Tibial nerve (tissue), 4 donors: ENCODE measurements around the gene SF1. TPM values are rescaled to one million over a fixed set of nuclear protein-coding genes. Genes with fewer than 3 reads are reported as not detected.

ENCODE experiments used
- DNase-seq, 2 donors: peaks; one replicate each; pipeline ENCODE4 v3.0.0-alpha.2; 2019; ENCODE audit warnings: low spot score in 2 of 2
- H3K27ac ChIP-seq, 4 donors: fragments of 200-600 bp; sonication (generic) in 3 of 4; one replicate each; pipeline ENCODE4 v1.5.1; 2017 to 2019; ENCODE audit warnings: mild to moderate bottlenecking in 1 of 4
- H3K27me3 ChIP-seq, 2 donors: fragments of 200-600 bp; sonication (generic) in 1 of 2; one replicate each; pipeline versions ENCODE4 v1.5.1 to v1.6.0; 2017 to 2019
- H3K36me3 ChIP-seq, 3 donors: fragments of 200-600 bp; sonication (generic); one replicate each; pipeline ENCODE4 v1.5.1; 2018 to 2019
- H3K4me1 ChIP-seq, 4 donors: fragments of 200-600 bp; sonication (generic) in 3 of 4; one replicate each; pipeline ENCODE4 v1.5.1; 2017 to 2019
- H3K4me3 ChIP-seq, 4 donors: fragments of 200-600 bp; sonication (generic) in 3 of 4; one replicate each; pipeline ENCODE4 v1.5.1; 2017 to 2019; ENCODE audit warnings: mild to moderate bottlenecking in 1 of 4, moderate library complexity in 1 of 4
- H3K9me3 ChIP-seq, 4 donors: fragments of 200-600 bp; sonication (generic) in 3 of 4; one replicate each; pipeline ENCODE4 v1.5.1; 2017 to 2019
- CTCF ChIP-seq, 5 experiments: fragments of 200-600 bp in 3 of 5; fragments of 450-650 bp in 2 of 5; sonication (generic) in 3 of 5; IDR thresholded peaks; one replicate each; pipeline ENCODE4 v1.5.1; 2016 to 2019; ENCODE audit warnings: antibody characterized with exemption in 5 of 5, mild to moderate bottlenecking in 3 of 5, moderate library complexity in 2 of 5
- EP300 ChIP-seq, 2 donors: sonication (generic); formaldehyde crosslinking; IDR thresholded peaks; one replicate each; pipeline ENCODE4 v1.6.1; 2017; ENCODE audit warnings: antibody characterized with exemption in 2 of 2, mild to moderate bottlenecking in 1 of 2
- POLR2A ChIP-seq, 2 donors: fragments of 450-650 bp; IDR thresholded peaks; one replicate each; pipeline ENCODE4 v1.6.1; 2017; ENCODE audit warnings: antibody characterized with exemption in 2 of 2, mild to moderate bottlenecking in 2 of 2, moderate library complexity in 2 of 2
- WGBS, 2 donors: methylation state at CpG; one replicate each; pipeline ENCODE4 v1.1.5; 2018; 5-methylcytosine and 5-hydroxymethylcytosine counted together
- total RNA-seq, 4 donors: library from RNA; depleted of rRNA; stranded (reverse); fragments of >200 nt; gene quantifications; one replicate each; pipeline ENCODE4 v1.1.0, GENCODE V29; 2016

The SF1 gene
- total RNA-seq, 4 donors from 2014 or later = 368 to 416 (median 372) TPM

DNA sequence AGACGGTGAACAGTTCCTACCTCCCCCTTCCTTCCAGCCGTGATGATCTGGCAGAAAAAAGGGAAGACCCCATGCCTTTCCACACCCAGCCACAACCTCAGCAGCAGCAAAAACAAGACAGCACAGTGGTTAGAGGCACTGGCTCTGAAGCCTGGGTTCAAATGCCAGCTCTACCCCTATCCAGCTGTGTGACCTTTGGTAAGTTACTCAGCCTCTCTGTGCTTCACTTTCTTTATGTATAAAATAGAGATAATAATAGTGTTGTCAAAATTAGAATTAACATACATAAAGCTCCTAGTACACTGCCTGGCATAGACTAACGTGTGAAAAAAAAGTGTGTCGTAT, 59.6 kb downstream of the SF1 start:
- H3K27me3 ChIP-seq = peaks cover 0 to 92% of the 10 kb centered on the region in 2 donors
- WGBS, 2 donors = 60 to 63% methylated on average over 4 of the region's 4 CpGs

DNA sequence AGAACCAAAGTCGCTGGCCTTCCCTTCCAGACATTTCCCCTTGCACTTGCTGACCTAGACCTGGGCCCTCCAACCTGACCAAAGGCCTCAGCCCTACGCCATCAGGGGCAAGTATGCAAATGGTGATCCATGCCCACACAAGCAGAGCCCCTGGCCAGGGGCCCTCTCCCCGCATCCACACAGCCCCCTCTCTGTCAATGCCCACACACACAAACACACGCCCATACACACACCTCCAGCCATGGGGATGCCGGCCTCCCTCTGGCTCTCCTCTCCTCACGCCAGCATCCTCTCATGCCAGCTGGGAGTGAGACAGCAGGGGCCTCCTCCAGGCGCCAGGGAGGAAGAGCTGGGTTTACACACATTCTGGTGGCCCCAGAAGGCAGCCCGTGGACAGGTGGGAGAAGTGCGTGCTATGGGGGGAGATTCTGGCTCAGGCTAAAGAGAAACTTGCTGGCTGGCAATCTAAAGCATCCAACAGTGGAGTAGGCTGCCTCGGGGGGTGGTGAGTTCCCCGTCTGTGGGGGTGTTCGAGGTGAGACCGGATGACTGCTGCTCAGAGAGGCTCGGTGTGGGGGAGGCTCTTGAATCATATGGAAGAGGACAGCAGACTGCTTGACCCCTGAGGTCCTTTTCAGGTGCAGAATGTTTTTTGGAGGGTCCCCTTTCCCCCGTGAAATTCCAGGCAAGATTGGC, 60.1 kb downstream of the SF1 start:
- H3K4me3 ChIP-seq = no peak overlapping the region
- WGBS, 2 donors = 71 to 84% methylated on average over 15 of the region's 15 CpGs
- DNase-seq = no peak
- no peaks in the 10 kb centered on the region for H3K9me3 ChIP-seq
- peaks cover 0 to 93% of the 10 kb centered on the region in 2 donors for H3K27me3 ChIP-seq
- H3K4me1 ChIP-seq = peaks cover 0 to 9% (median under 1%) of the 10 kb centered on the region in 4 donors
- TF ChIP-seq EP300 (IDR thresholded peaks at IDR 0.05) (no peak), CTCF (IDR thresholded peaks at IDR 0.05) (no peak), POLR2A (IDR thresholded peaks at IDR 0.05) (no peak)
- no peak overlapping the region for H3K27ac ChIP-seq
- no peaks in the 10 kb centered on the region for H3K36me3 ChIP-seq

More for the DNA sequence above, 59.6 kb downstream of the SF1 start:
- Histone ChIP-seq H3K27ac (no peak overlapping the region), H3K4me1 (peaks cover 0 to 10% (median 3%) of the 10 kb centered on the region in 4 donors), H3K9me3 (no peaks in the 10 kb centered on the region), H3K36me3 (no peaks in the 10 kb centered on the region), H3K4me3 (no peak overlapping the region)
- no peak for DNase-seq
- TF ChIP-seq CTCF (IDR thresholded peaks at IDR 0.05) (no peak), POLR2A (IDR thresholded peaks at IDR 0.05) (no peak), EP300 (IDR thresholded peaks at IDR 0.05) (no peak)

- no peaks in the 10 kb centered on the region for H3K36me3 ChIP-seq
- TF ChIP-seq EP300 (IDR thresholded peaks at IDR 0.05) = no peak
- TF ChIP-seq CTCF (IDR thresholded peaks at IDR 0.05) = no peak
- TF ChIP-seq POLR2A (IDR thresholded peaks at IDR 0.05) = no peak
These were observed 61.1 kb downstream of the SF1 start for GRCh38 chr11:64717268-64717578.

GRCh38 chr11:64716473-64717267, 61.7 kb downstream of the SF1 start:
- H3K27me3 ChIP-seq = peaks cover 0 to 92% of the 10 kb centered on the region in 2 donors
- H3K36me3 ChIP-seq = no peaks in the 10 kb centered on the region
- H3K4me3 ChIP-seq = no peak overlapping the region
- H3K4me1 ChIP-seq = peaks cover 0 to 22% (median 2%) of the 10 kb centered on the region in 4 donors
- H3K9me3 ChIP-seq = no peaks in the 10 kb centered on the region
- 42% methylated on average over 19 to 21 of the region's 21 CpGs for WGBS, 2 donors
- no peak for DNase-seq
- no peak overlapping the region for H3K27ac ChIP-seq
- TF ChIP-seq CTCF (IDR thresholded peaks at IDR 0.05) (no peak), POLR2A (IDR thresholded peaks at IDR 0.05) (no peak), EP300 (IDR thresholded peaks at IDR 0.05) (no peak)

More at GRCh38 chr11:64717268-64717578, 61.1 kb downstream of the SF1 start:
- DNase-seq = no peak
- H3K4me1 ChIP-seq = peaks cover 0 to 16% (median 2%) of the 10 kb centered on the region in 4 donors
- no peak overlapping the region for H3K4me3 ChIP-seq
- H3K27ac ChIP-seq = no peak overlapping the region
- WGBS, 2 donors = 60 to 70% methylated on average over 4 of the region's 4 CpGs
- H3K9me3 ChIP-seq = no peaks in the 10 kb centered on the region
- H3K27me3 ChIP-seq = peaks cover 0 to 92% of the 10 kb centered on the region in 2 donors
